Limb (tissue), 2 donors: ENCODE results near the gene IMMP2L.
A peak's percentile ranks its signal among the peaks of the same experiment; 100 is the strongest.
"Not testable (repeated sequence)": the region's sequence is repeated elsewhere in the genome, so short reads cannot be mapped to it uniquely, and the experiment has no call there.

Experiments used
- DNase-seq, 2 donors: peaks; one replicate each; pipeline ENCODE4 v3.0.0-alpha.2; 2016; ENCODE audit errors: extremely low spot score in 2 of 2

The IMMP2L gene

DNA sequence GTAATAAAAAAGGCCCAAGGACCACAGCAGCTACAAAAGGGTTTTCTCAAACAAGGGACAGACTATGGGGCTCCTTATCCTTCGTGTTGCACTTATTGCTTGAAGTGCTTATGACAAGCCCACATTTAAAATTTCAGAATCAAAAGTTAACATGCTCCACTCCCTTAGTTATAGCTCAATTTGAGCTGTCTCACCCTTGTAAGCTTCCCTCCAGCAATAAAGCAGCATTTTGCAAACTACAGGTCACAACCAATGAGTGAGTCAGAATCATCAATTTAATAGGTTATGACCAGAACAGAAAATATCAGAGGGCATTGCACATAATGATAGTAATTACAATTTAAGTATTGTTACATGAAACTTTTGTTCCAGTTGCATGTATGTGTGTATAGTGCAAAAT, 53.0 kb downstream of the IMMP2L start:
- no peak for DNase-seq

DNA sequence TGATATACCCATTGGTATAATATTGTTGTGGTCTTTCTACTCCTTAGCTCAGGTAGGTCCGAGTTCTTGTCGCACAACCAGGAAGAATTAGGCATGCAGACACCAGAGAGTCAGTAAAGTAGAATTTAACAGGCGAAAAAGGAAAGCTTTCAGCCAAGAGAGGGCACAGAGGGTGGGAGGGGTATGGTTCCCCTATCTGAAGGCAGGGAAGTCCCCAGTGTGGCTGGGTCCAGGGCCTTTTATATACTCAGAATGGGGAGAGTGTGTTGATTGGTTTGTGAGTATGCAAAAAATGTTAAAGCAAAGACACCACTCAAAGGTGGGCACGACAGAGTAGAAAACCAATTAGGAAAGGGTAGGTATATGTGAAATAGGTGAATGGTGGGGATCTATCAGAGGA, 53.9 kb downstream of the IMMP2L start:
- no peak for DNase-seq

DNA sequence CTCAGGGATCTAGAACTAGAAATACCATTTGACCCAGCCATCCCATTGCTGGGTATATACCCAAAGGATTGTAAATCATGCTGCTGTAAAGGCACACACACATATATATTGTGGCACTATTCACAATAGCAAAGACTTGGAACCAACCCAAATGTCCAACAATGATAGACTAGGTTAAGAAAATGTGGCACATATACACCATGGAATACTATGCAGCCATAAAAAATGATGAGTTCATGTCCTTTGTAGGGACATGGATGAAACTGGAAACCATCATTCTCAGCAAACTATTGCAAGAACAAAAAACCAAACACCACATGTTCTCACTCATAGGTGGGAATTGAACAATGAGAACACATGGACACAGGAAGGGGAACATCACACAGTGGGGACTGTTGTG, 56.9 kb downstream of the IMMP2L start:
- not testable (repeated sequence) for DNase-seq

DNA sequence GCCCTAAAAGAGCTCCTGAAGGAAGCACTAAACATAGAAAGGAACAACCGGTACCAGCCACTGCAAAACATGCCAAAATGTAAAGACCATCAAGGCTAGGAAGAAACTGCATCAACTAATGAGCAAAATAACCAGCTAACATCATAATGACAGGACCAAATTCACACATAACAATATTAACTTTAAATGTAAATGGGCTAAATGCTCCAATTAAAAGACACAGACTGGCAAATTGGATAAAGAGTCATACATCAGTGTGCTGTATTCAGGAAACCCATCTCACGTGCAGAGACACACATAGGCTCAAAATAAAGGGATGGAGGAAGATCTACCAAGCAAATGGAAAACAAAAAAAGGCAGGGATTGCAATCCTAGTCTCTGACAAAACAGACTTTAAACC, 60.5 kb downstream of the IMMP2L start:
- DNase-seq, result not testable (repeated sequence)

DNA sequence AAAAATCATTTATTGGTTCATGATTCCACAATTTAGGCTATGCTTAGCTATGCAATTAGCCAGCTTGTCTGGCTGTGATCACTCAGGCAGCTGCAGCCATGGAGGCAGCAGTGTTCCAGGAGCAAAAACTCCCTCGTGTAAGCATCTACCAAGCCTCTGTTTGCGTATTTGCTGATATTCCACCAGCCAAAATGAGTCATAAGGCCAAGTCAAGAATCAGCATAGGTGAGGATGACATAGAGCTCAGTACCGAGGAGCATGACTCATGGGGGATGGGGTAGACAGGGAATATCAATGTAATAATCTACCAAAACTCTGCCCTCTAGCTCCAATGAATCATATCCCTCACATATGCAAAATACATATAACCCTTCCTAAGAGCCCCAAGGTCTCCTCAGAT, 63.3 kb downstream of the IMMP2L start:
- no peak for DNase-seq

DNA sequence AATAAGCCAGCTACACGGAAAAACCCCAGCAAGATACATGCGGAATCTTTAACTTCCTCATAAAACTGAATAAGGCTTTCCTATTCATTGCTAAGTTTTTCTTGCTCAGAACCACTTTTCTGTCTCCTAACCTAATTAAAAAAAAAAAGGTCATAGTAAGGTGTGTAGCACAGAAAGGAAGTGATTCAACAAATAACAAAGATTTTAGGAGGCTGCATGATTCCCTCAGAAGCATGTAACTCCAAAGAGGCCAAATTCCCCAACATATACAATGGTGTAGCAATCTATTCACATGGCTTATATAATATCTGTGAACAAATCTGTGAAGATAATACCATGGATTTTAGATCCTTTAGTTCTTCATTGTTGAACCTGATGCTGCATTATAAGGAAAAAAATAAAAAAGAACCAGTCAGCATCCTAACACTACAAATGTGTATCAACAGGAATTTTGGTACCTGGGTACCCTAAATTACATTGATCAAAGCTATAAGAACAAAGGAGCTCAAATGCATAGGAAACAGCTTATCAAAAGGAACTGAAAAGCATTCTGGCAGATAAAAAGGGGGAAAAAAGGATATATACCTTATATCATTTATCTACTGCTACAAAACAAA, 63.8 kb downstream of the IMMP2L start:
- no peak for DNase-seq

DNA sequence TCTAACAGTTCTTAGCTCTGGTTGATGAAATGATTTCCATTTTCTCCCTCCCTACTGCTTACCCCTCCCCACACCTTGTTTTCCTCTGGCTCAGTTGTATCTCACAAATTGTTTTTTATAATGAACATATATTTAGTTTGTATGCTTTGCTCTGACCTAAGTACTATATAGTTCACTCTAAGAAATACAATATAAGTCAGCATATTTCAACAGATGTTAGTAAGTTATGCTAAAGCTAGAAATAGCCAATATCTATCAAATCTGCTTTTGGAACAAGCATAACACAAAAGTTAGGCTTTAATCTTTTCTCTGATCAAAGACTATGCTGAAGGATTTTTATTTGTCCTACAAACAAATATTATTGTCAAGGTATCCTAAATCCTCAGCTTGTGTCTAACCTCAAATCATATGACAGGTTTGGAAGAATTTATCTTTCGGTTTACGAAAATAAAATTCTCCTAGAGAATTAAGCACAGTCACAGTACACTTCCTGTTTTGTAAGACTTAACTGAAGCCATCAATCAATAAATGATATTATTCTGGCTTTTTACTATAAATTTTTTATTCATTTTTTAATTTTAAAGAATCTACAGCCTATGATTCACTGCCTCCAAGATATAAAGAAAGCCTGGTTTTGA, 67.0 kb downstream of the IMMP2L start:
- no peak for DNase-seq

DNA sequence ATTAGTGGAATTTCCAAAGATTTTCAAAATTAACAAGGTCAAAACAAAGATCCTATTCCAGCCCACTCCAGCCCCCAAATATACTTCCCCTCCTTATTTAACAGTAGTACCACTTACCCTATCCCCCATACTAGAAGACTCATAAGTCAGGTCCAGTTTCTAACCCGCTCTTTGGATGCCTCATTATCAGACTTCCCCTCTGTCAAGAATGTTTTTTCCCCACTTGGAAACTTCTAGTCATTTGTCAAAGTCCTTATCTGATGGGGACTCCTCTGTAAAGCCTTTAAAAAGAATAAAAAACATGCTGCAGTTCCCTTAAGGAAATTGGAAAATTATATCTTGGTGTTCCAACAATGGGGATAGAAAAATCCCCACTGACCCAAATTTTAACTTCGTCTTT, 70.1 kb downstream of the IMMP2L start:
- DNase-seq, result no peak

DNA sequence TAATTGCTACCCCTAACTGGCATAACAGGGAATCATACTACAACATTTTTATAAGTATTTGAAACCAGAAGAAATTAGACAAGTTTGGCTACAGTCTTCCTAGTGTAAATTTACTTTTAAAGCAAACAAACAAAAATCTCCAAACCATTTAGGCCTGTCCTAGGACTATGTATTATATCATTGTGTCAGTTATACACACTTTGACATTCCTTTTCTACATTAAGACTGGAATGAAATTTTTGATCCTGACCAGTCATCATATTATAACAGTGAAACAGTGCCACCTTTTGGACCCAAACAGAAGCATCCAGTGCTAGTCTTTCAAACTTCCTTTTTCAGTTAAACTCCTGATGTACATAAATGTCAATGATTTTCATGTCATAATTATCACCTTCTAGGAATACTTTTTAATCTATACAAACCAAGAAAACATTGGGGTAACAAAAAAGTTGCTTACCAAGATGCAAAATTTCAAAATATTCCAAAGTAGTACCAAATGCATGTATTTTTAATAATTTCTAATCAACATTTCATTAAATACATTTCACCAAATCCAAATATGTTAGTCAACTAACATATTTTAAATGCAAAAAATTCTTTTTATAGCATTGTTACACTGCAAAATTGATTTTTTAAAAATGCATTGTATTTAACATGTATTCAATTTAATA, 75.7 kb downstream of the IMMP2L start:
- DNase-seq, result peak in 1 of 2 donors; percentile 74

DNA sequence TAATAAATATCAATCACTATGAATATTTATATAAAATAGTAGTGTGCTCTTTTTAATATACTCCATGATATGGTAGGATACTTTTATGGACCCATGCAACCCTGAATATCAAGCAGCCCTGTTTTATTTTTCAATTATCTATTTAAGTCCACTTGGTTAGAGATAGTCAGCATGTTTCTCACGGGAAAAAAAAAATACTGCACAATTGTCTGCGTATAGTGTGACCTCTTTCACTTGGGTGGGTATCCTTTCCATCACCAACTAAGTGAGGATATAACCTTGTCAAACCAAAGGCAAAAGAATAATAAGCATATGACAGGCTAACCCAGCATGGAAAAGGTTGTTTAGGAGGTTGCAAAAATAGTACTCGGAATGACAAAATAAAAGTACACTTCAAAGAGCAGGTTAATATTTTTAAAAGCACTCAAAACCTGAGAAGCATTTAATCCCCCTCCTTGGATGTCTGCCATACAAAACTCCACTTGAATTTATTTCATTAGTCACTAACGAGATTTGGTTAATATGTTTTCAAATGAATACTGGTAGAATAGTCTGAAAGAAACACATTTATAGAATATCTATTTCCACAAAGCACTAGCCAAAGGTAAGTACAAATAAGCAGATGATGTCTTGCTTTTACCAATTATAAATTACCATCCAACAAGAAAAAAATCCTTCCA, 76.5 kb downstream of the IMMP2L start:
- no peak for DNase-seq

DNA sequence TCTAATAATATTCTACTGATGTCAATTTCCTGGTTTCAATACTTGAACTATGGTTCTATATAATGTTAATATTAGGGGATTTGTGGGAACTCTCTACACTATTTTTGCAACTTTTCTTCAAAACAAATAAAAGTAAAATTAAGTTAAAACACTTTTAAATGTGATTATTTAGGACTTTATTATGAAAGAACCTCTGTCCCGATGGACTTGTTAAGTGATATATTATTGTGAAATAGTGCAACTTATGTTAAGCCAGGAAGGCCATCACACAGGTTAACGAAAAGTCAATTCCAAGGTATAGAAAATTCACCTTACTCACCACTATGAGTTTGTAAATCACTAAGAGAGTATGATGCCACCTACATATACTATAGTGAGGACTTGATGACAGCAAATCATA, 79.2 kb downstream of the IMMP2L start:
- DNase-seq, result no peak

DNA sequence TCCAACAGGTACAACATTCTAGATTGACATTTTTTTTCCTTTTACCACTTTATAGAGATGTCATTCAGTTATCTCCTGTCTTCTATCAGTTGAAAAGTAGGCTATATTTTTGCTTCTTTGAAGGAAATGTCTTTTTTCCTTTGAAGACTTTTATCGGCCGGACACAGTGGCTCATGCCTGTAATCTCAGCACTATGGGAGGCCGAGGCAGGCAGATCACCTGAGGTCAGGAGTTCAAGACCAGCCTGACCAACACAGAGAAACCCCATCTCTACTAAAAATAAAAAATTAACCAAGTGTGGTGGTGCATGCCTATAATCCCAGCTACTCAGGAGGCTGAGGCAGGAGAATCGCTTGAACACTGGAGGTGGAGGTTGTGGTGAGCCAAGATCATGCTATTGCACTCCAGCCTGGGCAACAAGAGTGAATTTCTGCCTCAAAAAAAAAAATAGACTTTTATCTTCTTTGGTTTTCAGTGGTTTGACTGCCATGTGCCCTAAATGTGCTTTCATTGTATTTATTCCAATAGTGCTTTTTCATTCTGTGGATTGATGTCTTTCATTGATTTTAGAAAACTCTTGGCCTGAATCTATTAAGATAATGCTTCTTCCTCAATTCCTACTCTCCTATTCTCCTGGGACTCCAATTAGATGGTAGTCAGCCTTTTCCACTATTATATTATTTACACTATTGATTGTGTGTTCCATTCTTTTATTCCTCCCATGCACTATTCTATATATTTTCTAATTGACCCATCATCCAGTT, 84.6 kb downstream of the IMMP2L start:
- no peak for DNase-seq

DNA sequence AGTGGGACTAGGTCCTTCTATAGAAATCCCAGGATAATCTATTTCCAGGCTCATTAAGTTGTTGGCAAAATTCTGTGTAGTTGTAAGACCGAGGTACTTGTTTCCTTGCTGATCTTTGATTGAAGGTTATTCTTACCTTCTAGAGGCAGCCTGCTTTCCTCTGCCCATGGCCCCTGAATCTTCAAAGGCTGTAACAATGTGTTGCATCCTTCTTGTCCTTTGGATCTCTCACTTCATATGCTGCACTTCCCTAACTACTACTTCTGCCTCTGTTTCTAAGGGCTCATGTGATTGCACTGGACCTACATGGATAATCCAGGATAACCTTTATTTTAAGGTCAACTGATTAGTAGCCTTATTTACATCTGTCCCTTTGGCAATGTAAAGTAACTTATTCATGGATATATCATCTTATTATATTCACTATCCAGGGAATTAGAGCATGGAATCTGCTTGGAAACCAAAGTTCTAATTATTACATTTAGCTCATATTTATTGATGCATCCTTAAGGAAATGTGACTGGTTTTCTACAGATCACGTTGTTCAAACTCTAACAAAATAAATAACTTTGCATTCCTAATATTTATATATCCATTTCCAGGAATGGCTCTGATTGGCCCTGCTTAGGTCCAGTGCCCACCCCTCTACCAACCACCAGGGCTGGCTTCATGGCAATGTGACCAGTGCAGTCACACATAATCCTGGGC, 85.6 kb downstream of the IMMP2L start:
- no peak for DNase-seq

DNA sequence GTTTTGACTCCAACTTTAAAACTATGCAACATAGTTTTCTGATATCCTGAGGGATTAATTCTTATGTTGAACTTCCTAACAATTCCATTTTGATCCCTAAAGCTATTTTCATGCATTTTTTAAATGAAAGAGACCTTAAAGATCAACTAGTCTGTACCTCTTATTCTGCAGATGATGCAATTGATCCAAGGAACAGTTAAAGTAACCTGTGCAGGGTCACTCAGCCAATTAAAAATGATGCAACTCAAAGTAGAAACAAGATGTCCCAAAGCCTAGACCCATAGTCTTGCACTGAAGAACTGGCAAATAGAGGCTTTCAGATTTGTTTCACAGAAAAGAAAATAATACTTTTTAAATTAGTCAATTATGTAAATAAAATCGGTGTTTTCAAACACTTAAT, 86.3 kb downstream of the IMMP2L start:
- no peak for DNase-seq

DNA sequence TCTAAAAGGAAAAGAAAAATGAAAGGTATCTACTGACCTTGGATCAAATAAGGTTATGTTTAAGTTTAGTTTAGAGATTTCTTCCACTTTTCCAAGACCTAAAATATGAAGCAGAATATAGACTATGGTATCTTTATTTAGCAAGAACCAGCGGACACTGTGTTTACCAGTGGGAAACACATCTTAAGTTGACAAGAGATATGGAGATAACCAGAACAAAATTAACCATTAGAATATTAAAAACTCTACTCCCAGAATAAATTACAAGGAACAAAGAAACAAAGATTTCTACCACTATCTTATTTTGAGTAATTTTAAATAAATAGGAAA, 86.9 kb downstream of the IMMP2L start:
- DNase-seq, result no peak

DNA sequence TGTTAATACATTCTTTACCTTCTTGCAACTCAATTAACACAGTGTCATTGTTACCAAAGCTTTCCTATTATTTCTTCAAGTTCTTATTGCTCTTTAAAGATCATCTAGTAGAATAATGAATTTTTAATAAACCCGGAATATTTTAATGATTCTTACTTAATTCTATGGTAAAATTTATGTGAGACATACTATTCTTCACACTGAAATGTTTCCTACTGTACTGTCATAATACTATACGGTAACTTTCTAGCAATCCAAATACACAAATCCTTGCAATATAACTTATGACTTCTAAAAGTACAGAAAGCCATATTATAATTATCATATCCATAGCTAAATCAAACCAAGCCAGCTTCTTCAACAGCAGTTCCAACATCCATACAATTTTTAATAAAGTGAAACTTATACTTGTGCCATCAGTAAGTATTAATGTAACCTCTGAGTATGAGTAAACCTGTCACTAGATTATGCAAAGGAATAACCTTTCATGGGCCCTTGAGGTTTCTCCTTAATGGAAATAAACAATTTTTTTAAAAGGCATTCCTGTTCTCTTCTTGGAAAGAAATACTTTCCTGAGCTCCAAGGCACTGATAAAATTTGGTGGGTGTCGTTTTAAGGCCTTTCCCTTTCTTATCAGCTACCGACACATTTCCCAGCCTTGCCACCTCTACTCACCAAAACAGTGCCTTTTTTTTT, 87.4 kb downstream of the IMMP2L start:
- no peak for DNase-seq

DNA sequence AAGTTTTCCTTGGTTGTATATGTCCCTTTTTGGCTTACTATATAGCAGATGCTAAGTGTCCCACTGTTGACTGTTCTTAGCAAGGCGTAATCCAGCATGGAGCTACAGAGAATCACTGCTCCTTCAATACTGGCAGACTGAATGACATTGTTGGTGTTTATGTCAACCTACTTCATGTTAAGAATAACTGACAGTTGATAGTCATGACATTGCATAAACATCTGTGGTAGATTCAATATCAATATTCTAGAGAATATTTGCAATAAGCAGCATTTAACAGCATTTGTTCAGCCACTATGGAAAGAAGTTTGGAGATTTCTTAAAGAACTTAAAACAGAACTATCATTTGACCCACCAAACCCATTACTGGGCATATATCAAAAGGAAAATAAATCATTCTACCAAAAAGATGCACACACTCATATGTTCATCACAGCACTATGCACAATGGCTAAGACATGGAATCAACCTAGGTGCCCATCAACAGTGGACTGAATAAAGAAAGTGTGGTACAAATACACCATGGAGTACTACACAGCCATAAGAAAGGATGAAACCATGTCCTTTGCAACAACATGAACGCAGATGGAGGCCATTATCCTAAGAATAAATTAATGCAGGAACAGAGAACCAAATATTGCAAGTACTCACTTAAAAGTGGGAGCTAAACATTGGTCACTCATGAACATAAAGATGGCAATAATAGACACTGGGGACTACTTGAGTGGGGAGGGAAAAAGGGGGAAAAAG, 88.7 kb downstream of the IMMP2L start:
- no peak for DNase-seq

DNA sequence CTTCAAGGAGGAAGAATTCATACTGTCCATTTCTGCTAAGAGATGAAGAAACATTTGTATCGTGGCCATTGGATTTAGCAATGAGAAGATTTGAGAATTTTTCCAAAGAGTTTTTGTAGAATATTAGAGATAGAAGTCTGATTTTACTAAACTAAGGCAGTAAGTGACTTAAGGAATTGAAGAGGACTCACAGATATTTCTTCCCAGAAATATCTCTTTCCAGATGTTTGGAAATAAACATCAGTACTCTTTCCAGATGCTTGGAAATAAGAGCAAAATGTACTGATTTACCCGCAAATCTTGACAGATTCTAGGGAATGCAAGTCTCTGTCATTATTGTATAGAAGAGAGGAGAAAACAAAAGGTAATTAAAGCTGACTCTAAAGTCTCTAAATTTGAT, 91.3 kb downstream of the IMMP2L start:
- DNase-seq, result no peak

DNA sequence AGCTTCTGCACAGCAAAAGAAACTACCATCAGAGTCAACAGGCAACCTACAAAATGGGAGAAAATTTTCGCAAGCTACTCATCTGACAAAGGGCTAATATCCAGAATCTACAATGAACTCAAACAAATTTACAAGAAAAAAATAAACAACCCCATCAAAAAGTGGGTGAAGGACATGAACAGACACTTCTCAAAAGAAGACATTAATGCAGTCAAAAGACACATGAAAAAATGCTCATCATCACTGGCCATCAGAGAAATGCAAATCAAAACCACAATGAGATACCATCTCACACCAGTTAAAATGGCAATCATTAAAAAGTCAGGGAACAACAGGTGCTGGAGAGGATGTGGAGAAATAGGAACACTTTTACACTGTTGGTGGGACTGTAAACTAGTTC, 92.4 kb downstream of the IMMP2L start:
- DNase-seq, result not testable (repeated sequence)

DNA sequence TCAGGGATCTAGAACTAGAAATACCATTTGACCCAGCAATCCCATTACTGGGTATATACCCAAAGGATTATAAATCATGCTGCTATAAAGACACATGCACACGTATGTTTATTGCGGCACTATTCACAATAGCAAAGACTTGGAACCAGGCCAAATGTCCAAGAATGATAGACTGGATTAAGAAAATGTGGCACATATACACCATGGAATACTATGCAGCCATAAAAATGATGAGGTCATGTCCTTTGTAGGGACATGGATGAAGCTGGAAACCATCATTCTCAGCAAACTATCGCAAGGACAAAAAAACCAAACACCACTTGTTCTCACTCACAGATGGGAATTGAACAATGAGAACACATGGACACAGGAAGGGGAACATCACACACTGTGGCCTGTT, 96.5 kb downstream of the IMMP2L start:
- DNase-seq, result not testable (repeated sequence)
